K562 (cell line): ENCODE data around the gene C22orf42. TPM values are rescaled to one million over a fixed set of nuclear protein-coding genes. Genes with fewer than 3 reads are reported as not detected.

Experiments
- ATAC-seq: fragments of 200-7000 bp; cut with Tn5 transposase; 3 replicates; pipeline ENCODE4 v1.9.1; 2020; ENCODE audit warnings: moderate library complexity
- BruUV-seq: library from RNA; stranded (reverse); fragments of 400-500 nt; replicated peaks from 2 replicates; lab custom pipeline; 2021; lab: Mats Ljungman, UMichigan
- CTCF ChIA-PET: fragments of 300-600 bp; formaldehyde crosslinking; extraction: SDS; loops from one replicate; lab custom pipeline; 2021; ENCODE audit warnings: low intra/inter-chr PET ratio; lab: Yijun Ruan, JAX
- POLR2A ChIA-PET: fragments of 300-600, 350-650 bp; sonication (Branson Sonifier 250); formaldehyde crosslinking; extraction: SDS; loops from one replicate; lab custom pipeline; 2021; ENCODE audit warnings: antibody characterized with exemption, inconsistent platforms; lab: Yijun Ruan, JAX
- DNase-seq, 4 experiments: peaks; one replicate each; pipeline versions ENCODE4 v3.0.0 to v3.0.0-alpha.2; 2011 to 2018; ENCODE audit warnings: low spot score in 3 of 4, mixed read lengths in 3 of 4; ENCODE audit errors: extremely low read depth in 1 of 4
- FAIRE-seq: peaks from 2 replicates; lab custom pipeline; 2011; peaks lifted over from hg19 to GRCh38; lab: Jason Lieb, UNC
- H2AFZ ChIP-seq: 2 replicates; pipeline ENCODE4 v1.6.0; 2011; ENCODE audit warnings: low read depth, low read length, control low read depth, inconsistent platforms
- H3K27ac ChIP-seq: fragments of 200-600 bp; 3 replicates; pipeline ENCODE4 v1.8.0; 2011; ENCODE audit warnings: low read depth, mild to moderate bottlenecking, control low read depth, inconsistent platforms, low read length, moderate library complexity, mixed read lengths; ENCODE audit errors: extremely low read depth
- H3K27me3 ChIP-seq, 2 experiments: fragments of 300-600 bp in 1 of 2; 2 replicates in 1 of 2; 3 replicates in 1 of 2; pipeline versions ENCODE4 v1.6.0 to v1.8.0; 2011; ENCODE audit warnings: inconsistent platforms in 2 of 2, low read length in 2 of 2, mild to moderate bottlenecking in 1 of 2, mixed read lengths in 1 of 2, moderate library complexity in 1 of 2; ENCODE audit not compliant: control insufficient read depth in 2 of 2, insufficient read depth in 2 of 2
- H3K36me3 ChIP-seq: fragments of 300-600 bp; 3 replicates; pipeline ENCODE4 v1.8.0; 2011; ENCODE audit warnings: mild to moderate bottlenecking, low read length, inconsistent platforms; ENCODE audit not compliant: control insufficient read depth, insufficient read depth
- H3K4me1 ChIP-seq, 2 experiments: fragments of 200-600 bp in 1 of 2; replicated peaks in 1 of 2; 2 replicates in 1 of 2; 3 replicates in 1 of 2; pipeline versions ENCODE4 v1.5.1 to v1.8.0; 2011; ENCODE audit warnings: inconsistent platforms in 2 of 2, low read length in 2 of 2, mild to moderate bottlenecking in 1 of 2, mixed read lengths in 1 of 2, moderate library complexity in 1 of 2; ENCODE audit not compliant: control insufficient read depth in 2 of 2, insufficient read depth in 2 of 2
- H3K4me2 ChIP-seq: 2 replicates; pipeline ENCODE4 v1.6.1; 2011; ENCODE audit warnings: low read length, control low read depth, inconsistent platforms, mixed read lengths; ENCODE audit not compliant: insufficient read depth
- H3K4me3 ChIP-seq: fragments of 200-600 bp; sonication (generic), shearing (Covaris generic); 2 replicates; pipeline ENCODE4 v1.5.1; 2016; ENCODE audit warnings: control low read depth, inconsistent platforms
- H3K79me2 ChIP-seq: fragments of 200-600 bp; 3 replicates; pipeline ENCODE4 v1.8.0; 2011; ENCODE audit warnings: low read length, inconsistent platforms; ENCODE audit not compliant: control insufficient read depth, insufficient read depth
- H3K9ac ChIP-seq, 2 experiments: 2 replicates each; pipeline versions ENCODE4 v1.6.0 to v1.6.1; 2011; ENCODE audit warnings: low read depth in 2 of 2, low read length in 2 of 2, control low read depth in 1 of 2, inconsistent platforms in 1 of 2, mild to moderate bottlenecking in 1 of 2, mixed read lengths in 1 of 2; ENCODE audit not compliant: insufficient read depth in 1 of 2
- H3K9me1 ChIP-seq: one replicate; pipeline ENCODE4 v1.6.0; 2011; ENCODE audit warnings: inconsistent platforms, mild to moderate bottlenecking, low read length, moderate library complexity; ENCODE audit not compliant: control insufficient read depth, insufficient read depth
- H3K9me3 ChIP-seq: replicated peaks from 2 replicates; pipeline ENCODE4 v1.5.1; 2011; ENCODE audit warnings: low read depth, low read length, inconsistent platforms; ENCODE audit not compliant: control insufficient read depth, insufficient read depth
- H4K20me1 ChIP-seq: replicated peaks from 2 replicates; pipeline ENCODE4 v1.6.1; 2011; ENCODE audit warnings: low read length, inconsistent platforms, mixed read lengths; ENCODE audit not compliant: control insufficient read depth, insufficient read depth
- CHD4 ChIP-seq: fragments of 200-600 bp; sonication (generic); IDR thresholded peaks from 3 replicates; pipeline ENCODE4 v1.6.1; 2012; ENCODE audit warnings: low read depth, mild to moderate bottlenecking, mixed read lengths, low read length, inconsistent platforms; ENCODE audit not compliant: insufficient read depth, insufficient replicate concordance, poor library complexity, severe bottlenecking
- HNRNPK ChIP-seq: fragments of 200-400 bp; formaldehyde crosslinking; IDR thresholded peaks from one replicate; pipeline ENCODE4 v1.6.1; 2018; ENCODE audit warnings: mild to moderate bottlenecking, low read depth, low read length; ENCODE audit not compliant: poor library complexity, severe bottlenecking
- MXI1 ChIP-seq: IDR thresholded peaks from 2 replicates; pipeline ENCODE4 v1.6.1; 2011; ENCODE audit warnings: low read depth, mild to moderate bottlenecking, improper control_type of control experiment, low read length
- NR2C1 ChIP-seq, 2 experiments: fragments of 450-650 bp; IDR thresholded peaks; 2 replicates each; pipeline ENCODE4 v1.6.1; 2017; ENCODE audit warnings: mild to moderate bottlenecking in 2 of 2, antibody characterized with exemption in 1 of 2, inconsistent platforms in 1 of 2, missing compliant biosample characterization in 1 of 2, missing genetic modification characterization in 1 of 2
- POLR2B ChIP-seq: fragments of 450-650 bp; IDR thresholded peaks from 2 replicates; pipeline ENCODE4 v1.6.1; 2018; ENCODE audit warnings: low read depth; ENCODE audit not compliant: partially characterized antibody
- RAD21 ChIP-seq, 2 experiments: fragments of 250-450 bp in 1 of 2; fragments of 450-650 bp in 1 of 2; sonication (Bioruptor Pico) in 1 of 2; formaldehyde crosslinking in 1 of 2; IDR thresholded peaks in 1 of 2; conservative IDR thresholded peaks in 1 of 2; 2 replicates each; pipeline versions ENCODE4 v1.4.0 to v1.8.0; 2020 to 2022; ENCODE audit warnings: mild to moderate bottlenecking in 2 of 2, moderate library complexity in 1 of 2
- SP2 ChIP-seq: IDR thresholded peaks from 2 replicates; pipeline ENCODE4 v1.6.1; 2011; ENCODE audit warnings: mild to moderate bottlenecking, low read depth, low read length, moderate library complexity; ENCODE audit not compliant: poor library complexity, severe bottlenecking; ENCODE audit errors: extremely low read depth
- TRIM28 ChIP-seq: fragments of 450-650 bp; IDR thresholded peaks from 2 replicates; pipeline ENCODE4 v1.6.1; 2017
- WGBS: fragments of 100-300 bp; shearing (Covaris generic); methylation state at CpG from one replicate; pipeline ENCODE4 v1.1.6; 2016; ENCODE audit warnings: low coverage, mixed read lengths; ENCODE audit not compliant: insufficient coverage; ENCODE audit errors: missing lambda C conversion rate; 5-methylcytosine and 5-hydroxymethylcytosine counted together
- in situ Hi-C: fragments of 300-500 bp; cut with MboI; formaldehyde crosslinking; loops from 4 replicates; pipeline ENCODE4 v1.15.0; 2018; ENCODE audit warnings: inconsistent platforms, mixed read lengths
- intact Hi-C: fragments of 100-400 bp; cut with micrococcal nuclease; formaldehyde crosslinking; loops from 2 replicates; pipeline ENCODE4 v1.14.2; 2022
- polyA plus RNA-seq, 8 experiments: library from polyadenylated mRNA; depleted of rRNA in 4 of 8; stranded (reverse) in 5 of 8; unstranded in 3 of 8; fragments of >200 nt; fragmentation: Nextera tagmentation in 2 of 8; fragmentation: Illumina TruSeq in 1 of 8; extraction: Ambion mirVana in 2 of 8; extraction: Trizol in 1 of 8; gene quantifications; 2 replicates each; pipeline versions ENCODE4 v1.2.1 to v1.2.3, GENCODE V29; 2011 to 2014; ENCODE audit warnings: inconsistent platforms in 1 of 8, missing spikeins in 1 of 8
- total RNA-seq, 7 experiments: library from RNA; depleted of rRNA in 6 of 7; stranded (reverse); fragments of >200 nt in 6 of 7; fragmentation: Illumina TruSeq in 2 of 7; extraction: Trizol in 2 of 7; gene quantifications; 2 replicates each; pipeline versions ENCODE4 v1.2.1 to v1.2.3, GENCODE V29; 2011 to 2021; ENCODE audit warnings: low replicate concordance in 1 of 7
- TF ChIP-seq, protein P1 (sequence below), 2 experiments: fragments of 450-650 bp in 1 of 2; sonication (generic) in 1 of 2; formaldehyde crosslinking; conservative IDR thresholded peaks; 2 replicates each; pipeline versions ENCODE4 v1.4.0 to v1.8.1; 2020 to 2022; ENCODE audit warnings: mild to moderate bottlenecking in 1 of 2, missing genetic modification reagents in 1 of 2
- TF ChIP-seq, protein P2 (sequence below), 3 experiments: IDR thresholded peaks in 2 of 3; conservative IDR thresholded peaks in 1 of 3; 2 replicates each; pipeline ENCODE4 v1.5.1; 2011 to 2012; ENCODE audit warnings: low read length in 3 of 3, mild to moderate bottlenecking in 3 of 3, control low read depth in 2 of 3, improper control_type of control experiment in 1 of 3, inconsistent platforms in 1 of 3, low read depth in 1 of 3, mixed read lengths in 1 of 3, moderate library complexity in 1 of 3; ENCODE audit not compliant: insufficient read depth in 2 of 3
- TF ChIP-seq, protein P3 (sequence below): fragments of 250-450 bp; sonication (Bioruptor Pico); IDR thresholded peaks from 2 replicates; pipeline ENCODE4 v1.5.1; 2021; ENCODE audit warnings: mild to moderate bottlenecking

The C22orf42 gene
- total and polyA plus RNA-seq, 9 of the 15 experiments (the other 6 are each of a cell fraction or from before 2014, with no cell fraction given), result not detected

GRCh38 chr22:32202539-32203180 lies 43.6 kb upstream of the C22orf42 start:
- Histone ChIP-seq H3K79me2 (no peaks in the 10 kb centered on the region), H3K4me3 (no peak overlapping the region), H3K27ac (no peak overlapping the region), H3K4me1 (peaks cover 0 to 26% of the 10 kb centered on the region in 2 experiments; a peak in 2 of 5 replicates), H3K4me2 (no peak overlapping the region), H3K9me3 (no peaks in the 10 kb centered on the region), H3K9ac (no peak overlapping the region), H3K27me3 (peaks cover 0 to 24% of the 10 kb centered on the region in 2 experiments; a peak in 3 of 5 replicates), H4K20me1 (no peaks in the 10 kb centered on the region), H3K9me1 (no peaks in the 10 kb centered on the region), H2AFZ (no peak overlapping the region), H3K36me3 (no peaks in the 10 kb centered on the region)
- ChIA-PET POLR2A (no interaction called here), CTCF (no interaction called here)
- TF ChIP-seq MXI1, result no peak
- TF ChIP-seq, protein P1, sequence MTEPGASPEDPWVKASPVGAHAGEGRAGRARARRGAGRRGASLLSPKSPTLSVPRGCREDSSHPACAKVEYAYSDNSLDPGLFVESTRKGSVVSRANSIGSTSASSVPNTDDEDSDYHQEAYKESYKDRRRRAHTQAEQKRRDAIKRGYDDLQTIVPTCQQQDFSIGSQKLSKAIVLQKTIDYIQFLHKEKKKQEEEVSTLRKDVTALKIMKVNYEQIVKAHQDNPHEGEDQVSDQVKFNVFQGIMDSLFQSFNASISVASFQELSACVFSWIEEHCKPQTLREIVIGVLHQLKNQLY (CRISPR knock-in tag; conservative IDR thresholded peaks at IDR 0.05), result no peak
- no peak for TF ChIP-seq TRIM28
- TF ChIP-seq, protein P2, sequence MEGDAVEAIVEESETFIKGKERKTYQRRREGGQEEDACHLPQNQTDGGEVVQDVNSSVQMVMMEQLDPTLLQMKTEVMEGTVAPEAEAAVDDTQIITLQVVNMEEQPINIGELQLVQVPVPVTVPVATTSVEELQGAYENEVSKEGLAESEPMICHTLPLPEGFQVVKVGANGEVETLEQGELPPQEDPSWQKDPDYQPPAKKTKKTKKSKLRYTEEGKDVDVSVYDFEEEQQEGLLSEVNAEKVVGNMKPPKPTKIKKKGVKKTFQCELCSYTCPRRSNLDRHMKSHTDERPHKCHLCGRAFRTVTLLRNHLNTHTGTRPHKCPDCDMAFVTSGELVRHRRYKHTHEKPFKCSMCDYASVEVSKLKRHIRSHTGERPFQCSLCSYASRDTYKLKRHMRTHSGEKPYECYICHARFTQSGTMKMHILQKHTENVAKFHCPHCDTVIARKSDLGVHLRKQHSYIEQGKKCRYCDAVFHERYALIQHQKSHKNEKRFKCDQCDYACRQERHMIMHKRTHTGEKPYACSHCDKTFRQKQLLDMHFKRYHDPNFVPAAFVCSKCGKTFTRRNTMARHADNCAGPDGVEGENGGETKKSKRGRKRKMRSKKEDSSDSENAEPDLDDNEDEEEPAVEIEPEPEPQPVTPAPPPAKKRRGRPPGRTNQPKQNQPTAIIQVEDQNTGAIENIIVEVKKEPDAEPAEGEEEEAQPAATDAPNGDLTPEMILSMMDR (IDR thresholded peaks at IDR 0.05 in 2 of 3, conservative IDR thresholded peaks at IDR 0.05 in 1 of 3; ENCODE audit: insufficient read depth in 2 of 3, low read depth in 1 of 3, low read length in 3 of 3), result peak; percentile 25 to 40 (median 38); a peak in 3 of 6 replicates
- TF ChIP-seq NR2C1 (IDR thresholded peaks at IDR 0.05), result no peak
- no peak for TF ChIP-seq NR2C1 (tag; IDR thresholded peaks at IDR 0.05)
- no peak for TF ChIP-seq HNRNPK
- TF ChIP-seq, protein P3, sequence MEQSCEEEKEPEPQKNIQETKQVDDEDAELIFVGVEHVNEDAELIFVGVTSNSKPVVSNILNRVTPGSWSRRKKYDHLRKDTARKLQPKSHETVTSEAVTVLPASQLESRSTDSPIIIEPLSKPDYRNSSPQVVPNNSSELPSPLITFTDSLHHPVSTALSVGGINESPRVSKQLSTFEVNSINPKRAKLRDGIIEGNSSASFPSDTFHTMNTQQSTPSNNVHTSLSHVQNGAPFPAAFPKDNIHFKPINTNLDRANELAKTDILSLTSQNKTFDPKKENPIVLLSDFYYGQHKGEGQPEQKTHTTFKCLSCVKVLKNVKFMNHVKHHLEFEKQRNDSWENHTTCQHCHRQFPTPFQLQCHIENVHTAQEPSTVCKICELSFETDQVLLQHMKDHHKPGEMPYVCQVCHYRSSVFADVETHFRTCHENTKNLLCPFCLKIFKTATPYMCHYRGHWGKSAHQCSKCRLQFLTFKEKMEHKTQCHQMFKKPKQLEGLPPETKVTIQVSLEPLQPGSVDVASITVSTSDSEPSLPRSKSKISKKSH, result no peak
- no peak for TF ChIP-seq CHD4
- TF ChIP-seq SP2, result no peak
- peak in 1 of 2 experiments; percentile 26; a peak in 2 of 4 replicates for TF ChIP-seq RAD21 (CRISPR knock-in tag; conservative IDR thresholded peaks at IDR 0.05 in 1 of 2, IDR thresholded peaks at IDR 0.05 in 1 of 2)
- no peak for TF ChIP-seq POLR2B
- in situ Hi-C loops, result no loop called here
- ATAC-seq (peak; percentile 69), DNase-seq (peak; percentile 16 to 23 (median 20)), FAIRE-seq (no peak)
- no TSS peak for BruUV-seq
- 0% methylated on average over 9 of the region's 29 CpGs for WGBS
- intact Hi-C loops, result no loop called here
